Measurements from ENCODE around the gene AHCYL1. TPM values are rescaled to one million over a fixed set of nuclear protein-coding genes. Genes with fewer than 3 reads are reported as not detected.

Gene AHCYL1
- polyA plus RNA-seq, 6 donors from 2014 or later, result 46.9 to 62.0 (median 57.5) TPM

- ATAC-seq (ENCODE audit: low read depth in 2 of 2) (no peak), DNase-seq (no peak)
- Mint-ChIP-seq H3K9me3 (no peaks in the 10 kb centered on the region), H3K27ac (no peak overlapping the region), H3K4me3 (no peak overlapping the region), H3K36me3 (peaks cover 0 to 7% of the 10 kb centered on the region in 2 donors), H3K4me1 (peaks cover 21 to 30% (median 24%) of the 10 kb centered on the region in 3 donors), H3K27me3 (no peaks in the 10 kb centered on the region)
These were observed 10.1 kb downstream of the AHCYL1 start for GRCh38 chr1:109994654-109995053.

GRCh38 chr1:109995536-109995935 lies 11.0 kb downstream of the AHCYL1 start:
- no peaks in the 10 kb centered on the region for H3K27me3 Mint-ChIP-seq
- peaks cover 0 to 7% of the 10 kb centered on the region in 2 donors for H3K36me3 Mint-ChIP-seq

DNA sequence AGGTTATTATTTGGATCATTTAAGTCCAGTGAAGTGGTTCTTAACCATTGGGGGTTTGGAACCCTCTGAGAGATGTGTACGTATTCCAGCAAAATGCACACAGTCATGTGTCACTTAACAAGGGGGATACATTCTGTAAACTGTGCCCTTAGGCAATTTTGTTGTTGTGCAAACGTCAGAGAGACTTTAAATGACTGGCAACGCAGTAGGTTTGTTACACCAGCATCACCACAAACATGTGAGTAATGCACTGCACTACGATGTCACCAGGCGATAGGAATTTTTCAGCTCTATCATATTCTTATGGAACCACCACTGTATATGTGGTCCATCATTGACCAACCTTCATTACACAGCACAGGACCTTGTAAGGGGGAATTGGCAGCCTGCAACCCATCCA lies 11.9 kb downstream of the AHCYL1 start:
- DNase-seq (no peak), ATAC-seq (ENCODE audit: low read depth in 2 of 2) (no peak)
- Mint-ChIP-seq H3K4me3 (no peak overlapping the region), H3K27me3 (no peaks in the 10 kb centered on the region), H3K27ac (peak overlapping the region in 2 of 6 donors; percentile 44 to 65), H3K36me3 (peaks cover 0 to 7% of the 10 kb centered on the region in 2 donors), H3K4me1 (peaks cover 10 to 20% (median 12%) of the 10 kb centered on the region in 3 donors), H3K9me3 (no peaks in the 10 kb centered on the region)

More at GRCh38 chr1:109995536-109995935, 11.0 kb downstream of the AHCYL1 start:
- no peaks in the 10 kb centered on the region for H3K9me3 Mint-ChIP-seq
- ATAC-seq (ENCODE audit: low read depth in 2 of 2) (no peak), DNase-seq (no peak)
- no peak overlapping the region for H3K27ac Mint-ChIP-seq
- H3K4me1 Mint-ChIP-seq, result peaks cover 14 to 23% (median 19%) of the 10 kb centered on the region in 3 donors
- H3K4me3 Mint-ChIP-seq, result no peak overlapping the region

DNA sequence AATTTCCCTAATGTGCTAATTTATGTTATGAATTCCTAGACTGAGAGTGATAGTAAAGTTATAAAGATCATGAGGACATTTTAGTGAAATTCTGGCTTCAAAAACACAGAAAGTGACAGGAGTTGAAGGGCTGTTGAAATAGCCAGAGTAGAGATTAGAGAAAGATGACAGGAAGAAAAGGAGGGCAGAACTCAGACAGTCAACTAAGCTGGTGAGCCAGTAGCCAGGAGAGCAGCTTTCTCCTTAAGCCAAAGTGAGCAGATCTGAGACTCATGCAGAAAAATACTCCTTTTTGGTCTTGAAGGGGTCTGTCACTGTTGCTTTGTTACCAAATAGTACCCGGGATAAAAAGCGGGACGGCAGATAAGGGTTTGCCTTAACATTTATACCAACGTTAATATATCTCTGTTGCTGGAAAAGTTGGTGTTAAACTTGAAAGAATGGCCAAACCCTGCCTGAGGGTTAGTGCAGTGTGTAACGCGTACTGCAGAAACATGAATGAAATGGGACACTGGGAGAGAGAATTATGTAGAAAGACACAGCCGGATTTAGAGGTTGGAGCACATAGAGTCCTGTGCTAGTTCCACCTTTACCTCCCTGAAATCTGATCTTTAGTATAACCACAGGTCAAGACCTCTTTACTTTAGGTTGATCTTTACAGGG lies 12.8 kb downstream of the AHCYL1 start:
- Mint-ChIP-seq H3K9me3 (no peaks in the 10 kb centered on the region), H3K36me3 (peaks cover 0 to 7% of the 10 kb centered on the region in 2 donors), H3K4me3 (no peak overlapping the region), H3K4me1 (peaks cover 8 to 11% (median 8%) of the 10 kb centered on the region in 3 donors), H3K27ac (peak overlapping the region in 3 of 6 donors; percentile 44 to 94 (median 67)), H3K27me3 (no peaks in the 10 kb centered on the region)
- ATAC-seq (ENCODE audit: low read depth in 2 of 2) (no peak), DNase-seq (no peak)

GRCh38 chr1:109997867-109998229 lies 13.3 kb downstream of the AHCYL1 start:
- Mint-ChIP-seq H3K9me3 (no peaks in the 10 kb centered on the region), H3K27me3 (no peaks in the 10 kb centered on the region), H3K27ac (no peak overlapping the region), H3K4me1 (peaks cover 8 to 13% (median 8%) of the 10 kb centered on the region in 3 donors), H3K36me3 (peaks cover 0 to 7% of the 10 kb centered on the region in 2 donors), H3K4me3 (no peak overlapping the region)
- no peak for ATAC-seq (ENCODE audit: low read depth in 2 of 2)
- no peak for DNase-seq

DNA sequence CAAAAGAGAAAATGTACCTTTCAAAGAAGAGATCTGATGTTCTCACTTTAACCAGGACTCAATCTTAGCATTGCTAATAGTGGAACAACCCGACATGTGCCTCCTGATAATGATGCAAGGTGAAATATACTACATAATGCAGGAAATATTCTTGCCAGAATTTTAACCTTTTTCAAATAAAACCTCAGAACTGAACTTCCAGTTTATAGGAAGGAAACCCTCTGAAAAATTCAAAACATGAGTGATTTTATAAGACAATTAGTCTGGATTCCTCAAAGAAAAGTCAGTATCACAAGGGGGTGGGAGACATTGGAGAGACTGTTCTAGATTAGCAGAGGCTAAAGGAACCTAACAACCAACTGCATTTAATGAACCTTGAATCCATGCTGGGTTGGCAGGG lies 18.1 kb downstream of the AHCYL1 start:
- DNase-seq (no peak), ATAC-seq (ENCODE audit: low read depth in 2 of 2) (no peak)
- H3K4me1 Mint-ChIP-seq, result peaks cover 24 to 31% (median 30%) of the 10 kb centered on the region in 3 donors
- no peak overlapping the region for H3K4me3 Mint-ChIP-seq
- H3K27ac Mint-ChIP-seq, result peak overlapping the region in 3 of 6 donors; percentile 20 to 49 (median 47)
- H3K36me3 Mint-ChIP-seq, result no peaks in the 10 kb centered on the region
- no peaks in the 10 kb centered on the region for H3K27me3 Mint-ChIP-seq
- no peaks in the 10 kb centered on the region for H3K9me3 Mint-ChIP-seq

- ATAC-seq (ENCODE audit: low read depth in 2 of 2), result peak; percentile 58 to 73
- no peaks in the 10 kb centered on the region for H3K36me3 Mint-ChIP-seq
- H3K27me3 Mint-ChIP-seq, result no peaks in the 10 kb centered on the region
- peaks cover 24 to 31% (median 30%) of the 10 kb centered on the region in 3 donors for H3K4me1 Mint-ChIP-seq
- H3K27ac Mint-ChIP-seq, result peak overlapping the region in 5 of 6 donors; percentile 13 to 67 (median 47)
- DNase-seq, result no peak
- H3K9me3 Mint-ChIP-seq, result no peaks in the 10 kb centered on the region
- H3K4me3 Mint-ChIP-seq, result peak overlapping the region in 2 of 8 donors; percentile 20 to 57
These were observed 19.3 kb downstream of the AHCYL1 start for GRCh38 chr1:110003747-110004428.

GRCh38 chr1:110004583-110004982 lies 20.0 kb downstream of the AHCYL1 start:
- Mint-ChIP-seq H3K27ac (peak overlapping the region in 2 of 6 donors; percentile 34 to 47), H3K4me3 (no peak overlapping the region), H3K27me3 (no peaks in the 10 kb centered on the region), H3K4me1 (peaks cover 24 to 31% (median 30%) of the 10 kb centered on the region in 3 donors), H3K9me3 (no peaks in the 10 kb centered on the region), H3K36me3 (no peaks in the 10 kb centered on the region)
- DNase-seq, result no peak
- ATAC-seq (ENCODE audit: low read depth in 2 of 2), result no peak

DNA sequence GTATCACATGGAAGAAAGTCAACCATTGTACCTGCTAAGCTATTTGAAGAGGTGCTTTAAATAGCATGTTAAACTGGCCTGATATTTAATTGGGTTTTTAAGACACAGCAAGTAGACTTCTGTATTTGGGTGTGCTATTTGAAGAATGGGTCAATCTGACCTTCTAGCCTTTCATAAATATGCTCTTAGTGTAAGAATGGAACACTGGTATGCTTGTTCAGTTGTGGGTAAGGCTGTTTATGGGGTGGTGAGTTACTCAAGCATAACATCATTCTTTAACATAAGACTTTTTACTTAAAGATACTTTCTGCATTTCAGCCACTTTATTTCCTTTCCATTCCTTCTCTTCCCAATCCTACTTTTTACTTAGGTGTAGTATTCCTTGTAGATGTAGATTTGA lies 21.4 kb downstream of the AHCYL1 start:
- no peaks in the 10 kb centered on the region for H3K36me3 Mint-ChIP-seq
- peak overlapping the region in 2 of 6 donors; percentile 24 to 44 for H3K27ac Mint-ChIP-seq
- H3K4me1 Mint-ChIP-seq, result peaks cover 30 to 42% (median 40%) of the 10 kb centered on the region in 3 donors
- no peak for DNase-seq
- no peak overlapping the region for H3K4me3 Mint-ChIP-seq
- no peaks in the 10 kb centered on the region for H3K27me3 Mint-ChIP-seq
- no peaks in the 10 kb centered on the region for H3K9me3 Mint-ChIP-seq
- no peak for ATAC-seq (ENCODE audit: low read depth in 2 of 2)

- Mint-ChIP-seq H3K27ac (peak overlapping the region in 1 of 6 donors; percentile 44), H3K9me3 (no peaks in the 10 kb centered on the region), H3K27me3 (no peaks in the 10 kb centered on the region), H3K4me3 (no peak overlapping the region), H3K4me1 (peaks cover 35 to 48% (median 45%) of the 10 kb centered on the region in 3 donors), H3K36me3 (no peaks in the 10 kb centered on the region)
- ATAC-seq (ENCODE audit: low read depth in 2 of 2) (no peak), DNase-seq (no peak)
These were observed 22.0 kb downstream of the AHCYL1 start for GRCh38 chr1:110006516-110006915.

DNA sequence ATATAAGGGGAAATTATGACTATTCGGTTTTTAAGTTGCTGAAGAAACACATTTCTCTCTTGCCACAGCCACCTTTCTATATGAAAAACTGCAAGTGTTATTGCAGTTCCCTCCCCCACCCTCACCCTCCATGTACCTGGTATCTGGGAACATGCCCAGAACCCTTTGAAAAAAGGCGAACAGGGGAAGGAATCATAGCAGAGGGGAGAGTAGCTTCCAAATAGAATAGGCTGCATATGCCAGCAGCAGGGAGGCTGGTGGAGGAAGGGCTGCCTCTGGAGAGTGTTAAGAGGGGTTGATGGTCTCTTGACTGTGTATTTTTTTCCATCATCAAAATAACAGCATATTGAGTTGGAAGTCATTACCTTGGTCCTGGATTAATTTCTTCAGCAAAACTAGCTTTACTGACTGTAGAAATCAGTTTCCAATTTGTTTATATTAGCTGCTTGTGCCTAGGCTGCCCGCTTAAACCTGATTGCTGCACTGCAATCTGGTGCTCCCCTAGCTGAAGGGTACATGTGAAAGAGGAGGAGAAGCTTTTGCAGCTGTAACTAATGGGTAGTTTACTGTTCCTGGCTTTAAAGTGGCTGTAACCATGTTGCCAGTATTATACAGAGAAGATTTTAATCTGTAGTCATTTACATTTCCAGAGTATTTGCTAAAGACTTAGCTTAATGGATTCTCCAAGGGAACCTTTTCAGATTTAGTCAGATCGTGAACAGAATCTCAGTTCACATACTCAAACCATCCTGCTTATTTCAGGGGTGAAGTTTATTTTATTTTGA lies 22.7 kb downstream of the AHCYL1 start:
- peak overlapping the region in 4 of 6 donors; percentile 41 to 82 (median 54) for H3K27ac Mint-ChIP-seq
- no peak overlapping the region for H3K4me3 Mint-ChIP-seq
- ATAC-seq (ENCODE audit: low read depth in 2 of 2) (no peak), DNase-seq (no peak)
- peaks cover 0 to 2% of the 10 kb centered on the region in 2 donors for H3K36me3 Mint-ChIP-seq
- no peaks in the 10 kb centered on the region for H3K27me3 Mint-ChIP-seq
- H3K4me1 Mint-ChIP-seq, result peaks cover 39 to 54% (median 52%) of the 10 kb centered on the region in 3 donors
- H3K9me3 Mint-ChIP-seq, result no peaks in the 10 kb centered on the region

DNA sequence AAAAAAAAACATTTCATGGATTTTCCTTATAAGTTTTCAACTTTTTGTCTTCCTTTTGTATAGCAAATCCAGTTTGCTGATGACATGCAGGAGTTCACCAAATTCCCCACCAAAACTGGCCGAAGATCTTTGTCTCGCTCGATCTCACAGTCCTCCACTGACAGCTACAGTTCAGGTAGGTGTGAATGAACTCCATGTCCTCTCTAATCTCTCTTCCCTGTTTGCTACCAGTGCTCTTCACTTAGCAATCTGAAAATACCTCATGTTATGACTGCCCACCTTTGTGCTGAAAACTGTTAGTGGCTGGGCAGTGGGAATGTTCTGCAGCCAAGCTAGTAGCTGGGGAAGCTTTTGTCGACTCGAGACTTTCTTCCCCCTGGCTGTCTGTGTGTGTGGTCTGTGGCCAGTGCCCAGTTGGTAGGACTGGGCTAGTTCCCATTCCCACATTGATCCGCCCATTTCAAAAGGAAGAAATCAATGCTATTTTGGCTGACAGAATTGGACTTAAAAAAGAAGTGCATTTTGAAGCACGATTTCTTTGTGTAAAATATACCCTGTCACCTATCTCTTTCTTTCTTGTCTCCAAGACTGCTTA lies 24.5 kb downstream of the AHCYL1 start:
- Mint-ChIP-seq H3K4me3 (no peak overlapping the region), H3K4me1 (peaks cover 32 to 49% (median 47%) of the 10 kb centered on the region in 3 donors), H3K27ac (peak overlapping the region in 3 of 6 donors; percentile 18 to 98 (median 52)), H3K9me3 (no peaks in the 10 kb centered on the region), H3K27me3 (no peaks in the 10 kb centered on the region), H3K36me3 (peaks cover 0 to 3% of the 10 kb centered on the region in 2 donors)
- DNase-seq (no peak), ATAC-seq (ENCODE audit: low read depth in 2 of 2) (no peak)

- peak; percentile 90 to 91 for ATAC-seq (ENCODE audit: low read depth in 2 of 2)
These were observed 27.0 kb downstream of the AHCYL1 start for GRCh38 chr1:110011527-110012041.

More at GRCh38 chr1:110011527-110012041, 27.0 kb downstream of the AHCYL1 start:
- H3K4me1 Mint-ChIP-seq, result peaks cover 19 to 31% (median 29%) of the 10 kb centered on the region in 3 donors
- H3K4me3 Mint-ChIP-seq, result peak overlapping the region; percentile 18 to 90 (median 81)
- peak; percentile 83 for DNase-seq
- no peaks in the 10 kb centered on the region for H3K27me3 Mint-ChIP-seq
- peak overlapping the region; percentile 98 to 99 (median 99) for H3K27ac Mint-ChIP-seq
- H3K36me3 Mint-ChIP-seq, result peaks cover 18 to 24% of the 10 kb centered on the region in 2 donors
- H3K9me3 Mint-ChIP-seq, result no peaks in the 10 kb centered on the region
